ENCODE results near the gene CHD2. TPM values are rescaled to one million over a fixed set of nuclear protein-coding genes. Genes with fewer than 3 reads are reported as not detected.
"Not testable (repeated sequence)": the region's sequence is repeated elsewhere in the genome, so short reads cannot be mapped to it uniquely, and the experiment has no call there.

CHD2 gene
- total RNA-seq, 4 donors from 2014 or later = 41.9 to 144 (median 81.8) TPM

DNA sequence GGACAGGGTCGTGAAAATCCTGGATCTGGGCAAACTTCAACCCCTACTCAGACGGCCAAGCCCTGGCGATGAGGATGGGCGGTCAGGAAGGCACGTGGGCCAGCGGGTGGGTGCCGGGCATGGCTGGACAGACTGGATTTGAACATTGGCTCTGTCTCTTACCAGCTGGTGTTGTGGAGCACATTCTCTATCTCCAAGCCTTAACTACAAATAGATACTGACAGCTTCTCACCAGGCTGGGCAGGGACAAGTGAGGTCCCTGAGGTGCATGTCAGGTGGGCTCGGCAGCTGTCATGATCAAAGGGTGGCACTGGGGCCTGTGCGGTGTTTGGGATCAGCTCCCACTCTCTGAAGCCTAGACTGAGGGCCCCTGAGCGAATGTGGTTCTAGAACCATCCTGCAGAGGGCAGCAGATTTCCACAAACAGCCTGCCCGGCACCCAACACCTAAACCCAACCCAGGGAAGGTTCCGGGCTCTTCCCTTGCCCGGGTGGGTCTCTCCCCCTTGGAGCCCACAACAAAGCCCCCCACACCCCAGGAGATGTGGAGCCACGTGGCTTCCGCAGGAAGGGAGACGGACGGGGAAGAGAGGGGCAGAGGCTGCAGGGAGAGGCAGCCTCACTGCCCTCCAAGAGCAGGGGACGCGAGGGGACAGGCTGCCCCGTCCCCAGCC lies 130.4 kb downstream of the CHD2 start:
- TF ChIP-seq CTCF (IDR thresholded peaks at IDR 0.05) = peak in 3 of 4 experiments; percentile 91 to 95 (median 92)
- TF ChIP-seq EP300 (IDR thresholded peaks at IDR 0.05) = no peak
- Histone ChIP-seq H3K4me3 (peak overlapping the region in 1 of 2 donors; percentile 10), H3K27ac (peak overlapping the region; percentile 87 to 96 (median 90)), H3K9me3 (no peaks in the 10 kb centered on the region), H3K27me3 (no peaks in the 10 kb centered on the region), H3K36me3 (peaks cover 0 to 12% of the 10 kb centered on the region in 2 donors), H3K4me1 (peaks cover 9 to 59% (median 38%) of the 10 kb centered on the region in 3 donors)
- ATAC-seq = peak; percentile 55
- 3 to 80% methylated on average over 1 to 5 of the region's 20 CpGs for WGBS, 2 donors (ENCODE audit: low coverage in 1 of 2)

DNA sequence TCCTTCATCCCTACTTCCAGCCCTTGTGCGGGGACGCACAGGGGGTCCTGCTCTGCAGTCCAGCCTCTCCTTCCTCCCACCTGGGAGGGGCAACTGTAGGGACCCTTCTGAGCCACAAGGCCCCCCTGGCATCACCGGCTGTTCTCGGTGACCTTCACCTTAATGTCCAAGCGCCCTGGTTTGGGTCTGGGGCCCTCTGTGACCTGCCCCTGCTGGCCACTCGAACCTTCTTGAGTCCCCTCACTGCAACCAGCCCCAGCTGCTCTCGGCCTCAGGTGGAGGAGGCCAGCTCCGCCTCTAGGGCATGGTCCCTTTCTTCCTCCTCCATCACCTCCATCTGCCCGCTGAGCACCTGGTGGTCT lies 131.0 kb downstream of the CHD2 start:
- ATAC-seq = no peak
- TF ChIP-seq POLR2AphosphoS5 (IDR thresholded peaks at IDR 0.05) (no peak), CTCF (IDR thresholded peaks at IDR 0.05) (no peak), EP300 (IDR thresholded peaks at IDR 0.05) (no peak), POLR2A (IDR thresholded peaks at IDR 0.05) (no peak)
- H3K27ac ChIP-seq = peak overlapping the region in 2 of 4 donors; percentile 87 to 89
- WGBS, 2 donors (ENCODE audit: low coverage in 1 of 2) = 40 to 70% methylated on average over 2 to 3 of the region's 9 CpGs
- peak overlapping the region in 1 of 2 donors; percentile 10 for H3K4me3 ChIP-seq
- H3K27me3 ChIP-seq = no peaks in the 10 kb centered on the region
- peaks cover 9 to 61% (median 38%) of the 10 kb centered on the region in 3 donors for H3K4me1 ChIP-seq
- peaks cover 0 to 6% of the 10 kb centered on the region in 2 donors for H3K36me3 ChIP-seq
- H3K9me3 ChIP-seq = no peaks in the 10 kb centered on the region

DNA sequence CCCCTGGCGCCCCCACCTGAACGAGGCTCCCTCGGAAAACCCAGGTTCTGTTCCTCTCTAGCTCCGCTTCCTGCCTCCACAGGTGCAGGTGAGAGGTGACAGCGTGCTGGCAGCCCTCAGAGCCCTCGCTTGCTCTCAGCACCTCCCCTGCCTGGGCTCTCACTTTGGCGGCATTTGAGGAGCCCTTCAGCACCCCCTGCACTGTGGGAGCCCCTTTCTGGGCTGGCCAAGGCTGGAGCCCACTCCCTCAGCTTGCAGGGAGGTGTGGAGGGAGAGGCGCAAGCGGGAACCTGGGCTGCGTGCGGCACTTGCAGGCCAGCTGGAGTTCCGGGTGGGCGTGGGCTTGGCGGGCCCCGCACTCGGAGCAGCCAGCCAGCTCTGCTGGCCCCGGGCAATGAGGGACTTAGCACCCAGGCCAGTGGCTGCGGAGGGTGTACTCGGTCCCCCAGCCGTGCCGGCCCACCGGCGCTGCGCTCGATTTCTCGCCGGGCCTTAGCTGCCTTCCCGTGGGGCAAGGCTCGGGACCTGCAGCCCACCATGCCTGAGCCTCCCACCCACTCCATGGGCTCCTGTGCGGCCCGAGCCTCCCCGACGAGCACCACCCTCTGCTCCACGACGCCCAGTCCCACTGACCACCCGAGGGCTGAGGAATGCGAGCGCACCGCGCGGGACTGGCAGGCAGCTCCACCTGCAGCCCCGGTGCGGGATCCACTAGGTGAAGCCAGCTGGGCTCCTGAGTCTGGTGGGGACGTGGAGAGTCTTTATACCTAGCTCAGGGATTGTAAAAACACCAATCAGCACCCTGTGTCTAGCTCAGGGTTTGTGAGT lies 131.6 kb downstream of the CHD2 start:
- not testable (repeated sequence) for H3K36me3 ChIP-seq, H3K9me3 ChIP-seq, H3K27ac ChIP-seq, H3K4me3 ChIP-seq, H3K27me3 ChIP-seq, ATAC-seq
- WGBS, 2 donors (ENCODE audit: low coverage in 1 of 2) = 93 to 94% methylated on average over 3 to 6 of the region's 44 CpGs
- peaks cover 9 to 60% (median 38%) of the 10 kb centered on the region in 3 donors for H3K4me1 ChIP-seq

GRCh38 chr15:93032515-93033206 lies 132.5 kb downstream of the CHD2 start:
- H3K4me3 ChIP-seq, H3K27me3 ChIP-seq, ATAC-seq, H3K9me3 ChIP-seq, H3K36me3 ChIP-seq, H3K27ac ChIP-seq: not testable (repeated sequence)
- 90 to 100% methylated on average over 1 to 2 of the region's 21 CpGs for WGBS, 2 donors (ENCODE audit: low coverage in 1 of 2)
- H3K4me1 ChIP-seq = peaks cover 9 to 60% (median 38%) of the 10 kb centered on the region in 3 donors

GRCh38 chr15:93033434-93034045 lies 133.4 kb downstream of the CHD2 start:
- Histone ChIP-seq H3K9me3 (no peaks in the 10 kb centered on the region), H3K4me3 (no peak overlapping the region), H3K36me3 (no peaks in the 10 kb centered on the region), H3K27me3 (no peaks in the 10 kb centered on the region), H3K4me1 (peaks cover 9 to 59% (median 35%) of the 10 kb centered on the region in 3 donors), H3K27ac (no peak overlapping the region)
- no peak for ATAC-seq
- 94% methylated on average over 6 of the region's 14 CpGs; no CpG with 5 or more reads in 1 of the 2 donors for WGBS, 2 donors (ENCODE audit: low coverage in 1 of 2)
- TF ChIP-seq POLR2A (IDR thresholded peaks at IDR 0.05) (no peak), EP300 (IDR thresholded peaks at IDR 0.05) (no peak), CTCF (IDR thresholded peaks at IDR 0.05) (no peak), POLR2AphosphoS5 (IDR thresholded peaks at IDR 0.05) (no peak)
